ENCODE results near the gene DROSHA. TPM values are rescaled to one million over a fixed set of nuclear protein-coding genes. Genes with fewer than 3 reads are reported as not detected.

Gene DROSHA
- total and polyA plus RNA-seq, 2 experiments from 2014 or later = 27.7 to 42.1 TPM

- H3K4me3 ChIP-seq = no peak overlapping the region
- no peaks in the 10 kb centered on the region for H3K4me1 ChIP-seq (ENCODE audit: low read depth)
- peak in 1 of 2 donors; percentile 27 for DNase-seq (ENCODE audit: low read depth in 1 of 2, low spot score in 1 of 2)
- H3K36me3 ChIP-seq = no peaks in the 10 kb centered on the region
- H3K27me3 ChIP-seq = no peaks in the 10 kb centered on the region
- H3K9me3 ChIP-seq (ENCODE audit: low read depth) = no peaks in the 10 kb centered on the region
- no peak overlapping the region for H3K27ac ChIP-seq
- TF ChIP-seq CTCF (IDR thresholded peaks at IDR 0.05; ENCODE audit: low read depth, low read length) = no peak
These were observed 153.1 kb downstream of the DROSHA start for GRCh38 chr5:31378838-31379237.

GRCh38 chr5:31378136-31378535, 153.8 kb downstream of the DROSHA start:
- no peak for TF ChIP-seq CTCF (IDR thresholded peaks at IDR 0.05; ENCODE audit: low read depth, low read length)

GRCh38 chr5:31377274-31377946, 154.5 kb downstream of the DROSHA start:
- Histone ChIP-seq H3K4me1 (ENCODE audit: low read depth) (no peaks in the 10 kb centered on the region), H3K27me3 (no peaks in the 10 kb centered on the region)

More at GRCh38 chr5:31378136-31378535, 153.8 kb downstream of the DROSHA start:
- Histone ChIP-seq H3K27me3 (no peaks in the 10 kb centered on the region), H3K9me3 (ENCODE audit: low read depth) (no peaks in the 10 kb centered on the region), H3K4me1 (ENCODE audit: low read depth) (no peaks in the 10 kb centered on the region), H3K36me3 (no peaks in the 10 kb centered on the region), H3K4me3 (no peak overlapping the region), H3K27ac (no peak overlapping the region)
- DNase-seq (ENCODE audit: low read depth in 1 of 2, low spot score in 1 of 2) = no peak

GRCh38 chr5:31375999-31376720, 155.7 kb downstream of the DROSHA start:
- H3K9me3 ChIP-seq (ENCODE audit: low read depth) = no peaks in the 10 kb centered on the region
- no peaks in the 10 kb centered on the region for H3K27me3 ChIP-seq
- H3K4me1 ChIP-seq (ENCODE audit: low read depth) = no peaks in the 10 kb centered on the region
- no peak for DNase-seq (ENCODE audit: low read depth in 1 of 2, low spot score in 1 of 2)
- no peak overlapping the region for H3K4me3 ChIP-seq
- H3K36me3 ChIP-seq = no peaks in the 10 kb centered on the region
- TF ChIP-seq CTCF (IDR thresholded peaks at IDR 0.05; ENCODE audit: low read depth, low read length) = no peak
- no peak overlapping the region for H3K27ac ChIP-seq

More at GRCh38 chr5:31377274-31377946, 154.5 kb downstream of the DROSHA start:
- Histone ChIP-seq H3K36me3 (no peaks in the 10 kb centered on the region), H3K27ac (no peak overlapping the region), H3K4me3 (no peak overlapping the region), H3K9me3 (ENCODE audit: low read depth) (no peaks in the 10 kb centered on the region)
- no peak for DNase-seq (ENCODE audit: low read depth in 1 of 2, low spot score in 1 of 2)
- no peak for TF ChIP-seq CTCF (IDR thresholded peaks at IDR 0.05; ENCODE audit: low read depth, low read length)

GRCh38 chr5:31372124-31372523, 159.8 kb downstream of the DROSHA start:
- DNase-seq (ENCODE audit: low read depth in 1 of 2, low spot score in 1 of 2) = no peak
- Histone ChIP-seq H3K27me3 (no peaks in the 10 kb centered on the region), H3K9me3 (ENCODE audit: low read depth) (no peaks in the 10 kb centered on the region), H3K36me3 (no peaks in the 10 kb centered on the region), H3K4me3 (no peak overlapping the region), H3K27ac (no peak overlapping the region), H3K4me1 (ENCODE audit: low read depth) (no peaks in the 10 kb centered on the region)
- no peak for TF ChIP-seq CTCF (IDR thresholded peaks at IDR 0.05; ENCODE audit: low read depth, low read length)
